Mesendoderm (in vitro differentiated cells): ENCODE data around the gene RTN4R.
A peak's percentile ranks its signal among the peaks of the same experiment; 100 is the strongest.

Experiments used
- DNase-seq: peaks from one replicate; pipeline ENCODE4 v3.0.0; 2013
- H2AK5ac ChIP-seq: 2 replicates; pipeline ENCODE4 v1.6.1; 2013; ENCODE audit warnings: low read length, inconsistent platforms
- H2BK120ac ChIP-seq: 2 replicates; pipeline ENCODE4 v1.6.1; 2013; ENCODE audit warnings: low read depth, mild to moderate bottlenecking, low read length, moderate library complexity, mixed read lengths
- H2BK15ac ChIP-seq: replicated peaks from 2 replicates; pipeline ENCODE4 v1.6.1; 2013; ENCODE audit warnings: low read depth, mild to moderate bottlenecking, moderate library complexity
- H2BK5ac ChIP-seq: 2 replicates; pipeline ENCODE4 v1.6.1; 2013; ENCODE audit warnings: low read length, inconsistent platforms
- H3K18ac ChIP-seq: 2 replicates; pipeline ENCODE4 v1.6.1; 2013; ENCODE audit warnings: mild to moderate bottlenecking, low read length, mixed read lengths
- H3K23ac ChIP-seq: one replicate; pipeline ENCODE4 v1.6.1; 2013; ENCODE audit warnings: low read length
- H3K27ac ChIP-seq: 2 replicates; pipeline ENCODE4 v1.5.1; 2013; ENCODE audit warnings: low read depth, mild to moderate bottlenecking, inconsistent platforms, low read length, moderate library complexity
- H3K27me3 ChIP-seq: 2 replicates; pipeline ENCODE4 v1.6.1; 2013; ENCODE audit warnings: low read length, control low read depth, mild to moderate bottlenecking, inconsistent platforms; ENCODE audit not compliant: insufficient read depth, poor library complexity
- H3K36me3 ChIP-seq: 2 replicates; pipeline ENCODE4 v1.6.1; 2013; ENCODE audit warnings: low read length, inconsistent platforms; ENCODE audit not compliant: control insufficient read depth, insufficient read depth
- H3K4ac ChIP-seq: one replicate; pipeline ENCODE4 v1.6.1; 2013; ENCODE audit warnings: low read depth, mild to moderate bottlenecking, low read length, moderate library complexity
- H3K4me1 ChIP-seq: 2 replicates; pipeline ENCODE4 v1.6.1; 2013; ENCODE audit warnings: low read depth, low read length, inconsistent platforms; ENCODE audit not compliant: control insufficient read depth
- H3K4me2 ChIP-seq: 2 replicates; pipeline ENCODE4 v1.6.1; 2013; ENCODE audit warnings: low read length
- H3K4me3 ChIP-seq: 2 replicates; pipeline ENCODE4 v1.5.1; 2013; ENCODE audit warnings: mild to moderate bottlenecking, low read length
- H3K56ac ChIP-seq: one replicate; pipeline ENCODE4 v1.6.1; 2013; ENCODE audit warnings: low read length
- H3K79me1 ChIP-seq: 2 replicates; pipeline ENCODE4 v1.6.1; 2013; ENCODE audit warnings: low read length, inconsistent platforms
- H3K79me2 ChIP-seq: 2 replicates; pipeline ENCODE4 v1.6.1; 2013; ENCODE audit warnings: mild to moderate bottlenecking, low read length; ENCODE audit not compliant: control insufficient read depth, insufficient read depth
- H3K9ac ChIP-seq: 2 replicates; pipeline ENCODE4 v1.6.1; 2013; ENCODE audit warnings: low read length, inconsistent platforms
- H4K5ac ChIP-seq: one replicate; pipeline ENCODE4 v1.6.1; 2013; ENCODE audit warnings: low read length
- H4K8ac ChIP-seq: one replicate; pipeline ENCODE4 v1.6.1; 2013; ENCODE audit warnings: low read depth, mild to moderate bottlenecking, control low read depth, low read length, moderate library complexity
- WGBS: extraction: QIAGEN DNeasy Blood & Tissue Kit; methylation state at CpG from one replicate; pipeline ENCODE4 v1.1.7; 2013; ENCODE audit warnings: low lambda C conversion rate, missing lambda C conversion rate; ENCODE audit not compliant: insufficient coverage; ENCODE audit errors: extremely low coverage; 5-methylcytosine and 5-hydroxymethylcytosine counted together

The RTN4R gene

DNA sequence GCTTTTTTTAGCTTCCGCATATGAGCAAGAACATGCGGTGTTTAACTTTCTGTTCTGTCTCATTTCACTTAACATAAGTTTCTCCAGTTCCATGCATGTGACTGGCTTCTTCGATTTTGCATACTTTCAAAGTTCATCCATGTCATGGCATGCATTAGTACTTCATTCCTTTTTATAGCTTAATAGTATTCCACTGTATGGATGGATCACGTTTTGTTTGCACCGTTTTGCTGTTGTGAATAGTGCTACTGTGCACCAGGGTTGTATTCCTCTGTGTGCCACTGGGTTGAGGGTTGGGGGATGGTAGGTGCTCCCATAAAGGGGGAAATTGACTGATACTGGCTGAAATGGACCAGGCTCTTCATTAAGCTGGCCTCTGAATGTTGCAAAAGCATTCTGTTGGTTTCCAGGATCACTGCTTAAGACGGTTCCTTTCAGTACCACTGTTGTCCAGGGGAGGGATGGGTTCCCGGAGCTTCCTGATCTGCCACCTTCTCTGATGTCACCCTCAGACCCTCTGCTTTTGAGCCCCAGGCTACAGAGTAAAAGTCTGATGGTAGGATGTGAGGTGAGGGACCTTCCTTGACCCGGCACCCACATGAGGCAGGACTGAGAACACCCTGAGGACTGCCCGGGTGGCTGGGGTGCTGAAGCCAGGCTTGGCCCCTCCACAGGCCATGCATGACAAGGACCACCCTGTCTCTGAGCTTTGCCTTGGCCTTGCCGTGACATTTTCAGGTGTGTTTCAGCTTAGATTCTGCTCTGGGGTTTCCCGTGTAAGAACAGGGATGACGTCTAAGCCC, 27.3 kb upstream of the RTN4R start:
- Histone ChIP-seq H3K56ac (no peak overlapping the region), H2BK15ac (no peak overlapping the region), H2AK5ac (no peak overlapping the region), H4K8ac (no peak overlapping the region), H3K79me2 (no peaks in the 10 kb centered on the region), H3K4me1 (no peaks in the 10 kb centered on the region), H3K27me3 (peaks cover 9% of the 10 kb centered on the region), H3K23ac (no peak overlapping the region), H2BK5ac (no peak overlapping the region), H2BK120ac (no peak overlapping the region), H4K5ac (no peak overlapping the region), H3K79me1 (no peaks in the 10 kb centered on the region), H3K27ac (no peak overlapping the region), H3K36me3 (no peaks in the 10 kb centered on the region), H3K9ac (no peak overlapping the region), H3K4me3 (no peak overlapping the region), H3K4ac (no peak overlapping the region), H3K4me2 (no peak overlapping the region), H3K18ac (no peak overlapping the region)
- WGBS = no CpG with 5 or more reads among the region's 12 CpGs
- DNase-seq = peak; percentile 33

DNA sequence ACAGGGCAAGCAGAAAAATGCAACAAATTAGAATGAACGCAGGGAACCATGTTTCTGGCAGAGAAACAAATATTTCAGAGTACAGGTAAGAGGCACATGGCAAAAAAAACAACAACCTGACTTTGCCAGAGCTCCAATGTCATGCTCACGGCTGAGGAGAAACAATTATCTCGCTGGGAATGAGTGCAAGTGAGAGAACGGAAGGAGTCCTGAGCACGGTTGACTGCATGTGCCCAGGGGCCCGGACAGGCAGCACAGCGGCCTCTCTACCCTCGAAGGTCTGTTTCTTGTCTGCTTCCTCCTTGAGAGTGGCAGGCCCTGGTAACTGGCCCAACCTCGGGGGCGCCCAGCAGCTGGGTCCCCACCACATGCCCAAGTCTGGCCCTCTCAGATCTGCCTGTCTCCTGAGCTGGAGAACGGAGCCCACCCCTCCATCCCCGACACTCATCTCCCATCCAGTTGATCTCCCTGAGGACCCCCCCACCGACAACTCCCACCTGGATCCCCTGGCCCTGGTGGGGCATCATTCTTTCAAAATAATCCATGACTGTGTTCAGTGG, 24.6 kb upstream of the RTN4R start:
- Histone ChIP-seq H3K27ac (no peak overlapping the region), H3K4me1 (no peaks in the 10 kb centered on the region), H3K18ac (no peak overlapping the region), H3K79me2 (no peaks in the 10 kb centered on the region), H2BK120ac (no peak overlapping the region), H3K36me3 (no peaks in the 10 kb centered on the region), H2AK5ac (no peak overlapping the region), H3K4me2 (no peak overlapping the region), H3K9ac (no peak overlapping the region), H3K4ac (no peak overlapping the region), H3K27me3 (no peaks in the 10 kb centered on the region), H2BK5ac (no peak overlapping the region), H4K5ac (no peak overlapping the region), H2BK15ac (no peak overlapping the region), H4K8ac (no peak overlapping the region), H3K4me3 (no peak overlapping the region), H3K79me1 (no peaks in the 10 kb centered on the region), H3K56ac (no peak overlapping the region), H3K23ac (no peak overlapping the region)
- no peak for DNase-seq
- WGBS = no CpG with 5 or more reads among the region's 13 CpGs

DNA sequence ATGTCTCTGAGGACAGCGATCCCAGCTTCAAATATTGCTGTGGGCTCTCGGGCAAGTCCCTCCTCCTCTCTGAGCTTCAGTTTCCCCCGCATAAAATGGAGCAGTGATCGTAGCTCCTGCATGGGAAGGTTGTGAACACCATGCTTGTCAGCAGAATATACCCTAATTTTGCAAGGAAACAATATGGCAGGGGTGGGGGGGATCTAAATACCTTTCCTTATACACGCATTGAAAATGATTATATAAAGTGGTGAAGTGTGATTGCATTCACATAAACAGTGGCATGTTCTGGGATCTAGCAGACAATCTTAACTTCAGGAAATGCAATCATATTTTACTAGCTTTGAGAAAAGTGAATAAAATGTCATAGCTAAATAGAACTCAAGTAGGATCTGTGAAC, 24.0 kb upstream of the RTN4R start:
- Histone ChIP-seq H3K23ac (no peak overlapping the region), H3K4me1 (no peaks in the 10 kb centered on the region), H3K4me2 (no peak overlapping the region), H3K18ac (no peak overlapping the region), H3K36me3 (no peaks in the 10 kb centered on the region), H3K56ac (no peak overlapping the region), H3K9ac (no peak overlapping the region), H3K27ac (no peak overlapping the region), H3K4me3 (no peak overlapping the region), H3K79me2 (no peaks in the 10 kb centered on the region), H2BK15ac (no peak overlapping the region), H3K4ac (no peak overlapping the region), H2BK5ac (no peak overlapping the region), H4K8ac (no peak overlapping the region), H3K79me1 (no peaks in the 10 kb centered on the region), H2BK120ac (no peak overlapping the region), H4K5ac (no peak overlapping the region), H2AK5ac (no peak overlapping the region), H3K27me3 (no peaks in the 10 kb centered on the region)
- no CpG with 5 or more reads among the region's 5 CpGs for WGBS
- DNase-seq = no peak

DNA sequence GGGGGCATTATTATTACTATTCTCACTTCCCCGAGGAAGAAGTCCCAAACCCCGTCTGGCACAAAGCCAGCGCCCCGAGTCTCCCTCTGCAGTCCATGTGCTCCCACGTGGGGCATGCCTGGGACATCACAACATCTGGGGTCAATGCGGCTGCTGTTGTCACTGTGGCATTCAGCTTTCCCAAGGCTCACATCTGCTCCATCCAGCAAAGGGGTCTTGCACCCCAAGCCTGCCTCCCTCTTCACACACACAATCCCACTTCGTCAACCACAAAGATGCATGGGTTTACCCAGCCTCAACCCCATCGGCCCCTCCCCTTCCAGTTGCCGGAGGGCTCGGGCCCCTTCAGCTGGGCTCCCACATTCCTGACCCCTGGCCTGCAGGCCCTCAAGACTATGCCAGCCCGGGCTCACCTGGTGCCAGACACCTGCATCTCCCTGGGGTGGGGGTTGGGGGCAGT, 23.5 kb upstream of the RTN4R start:
- WGBS = no CpG with 5 or more reads among the region's 11 CpGs
- Histone ChIP-seq H2BK120ac (no peak overlapping the region), H3K27ac (no peak overlapping the region), H3K4ac (no peak overlapping the region), H3K4me3 (no peak overlapping the region), H3K79me1 (no peaks in the 10 kb centered on the region), H3K9ac (no peak overlapping the region), H2BK5ac (no peak overlapping the region), H3K56ac (no peak overlapping the region), H2AK5ac (no peak overlapping the region), H3K27me3 (no peaks in the 10 kb centered on the region), H3K23ac (no peak overlapping the region), H3K18ac (no peak overlapping the region), H3K4me2 (no peak overlapping the region), H3K4me1 (no peaks in the 10 kb centered on the region), H3K79me2 (no peaks in the 10 kb centered on the region), H2BK15ac (no peak overlapping the region), H4K8ac (no peak overlapping the region), H4K5ac (no peak overlapping the region), H3K36me3 (no peaks in the 10 kb centered on the region)
- DNase-seq = no peak

DNA sequence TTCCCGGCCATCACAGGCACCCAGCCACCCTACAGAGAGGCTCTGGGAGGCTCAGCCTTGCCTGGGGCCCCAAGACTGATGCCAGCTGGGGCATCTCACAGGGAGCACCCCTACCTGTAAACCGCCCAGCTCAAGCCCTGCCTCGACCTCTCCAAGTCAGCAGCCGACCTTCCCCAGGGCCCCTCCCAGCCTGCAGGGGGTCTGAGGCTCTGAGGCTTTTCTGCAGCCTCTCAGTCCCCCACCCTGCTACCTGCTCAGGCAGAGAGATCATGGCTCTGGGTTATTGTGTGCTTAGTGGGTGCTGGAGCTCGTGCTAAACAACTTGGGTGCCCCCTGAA, 23.1 kb upstream of the RTN4R start:
- H3K27me3 ChIP-seq = no peaks in the 10 kb centered on the region
- H4K8ac ChIP-seq = no peak overlapping the region
- no peaks in the 10 kb centered on the region for H3K79me1 ChIP-seq
- H3K4me3 ChIP-seq = no peak overlapping the region
- no peaks in the 10 kb centered on the region for H3K79me2 ChIP-seq
- H2BK15ac ChIP-seq = no peak overlapping the region
- no peaks in the 10 kb centered on the region for H3K4me1 ChIP-seq
- H3K23ac ChIP-seq = no peak overlapping the region
- no peak overlapping the region for H3K27ac ChIP-seq
- no peak overlapping the region for H3K4ac ChIP-seq
- no peak overlapping the region for H2BK5ac ChIP-seq
- H4K5ac ChIP-seq = no peak overlapping the region
- H3K36me3 ChIP-seq = no peaks in the 10 kb centered on the region
- no peak overlapping the region for H2BK120ac ChIP-seq
- H3K9ac ChIP-seq = no peak overlapping the region
- no CpG with 5 or more reads among the region's 5 CpGs for WGBS
- H3K18ac ChIP-seq = no peak overlapping the region
- DNase-seq = no peak
- no peak overlapping the region for H3K56ac ChIP-seq
- no peak overlapping the region for H3K4me2 ChIP-seq
- no peak overlapping the region for H2AK5ac ChIP-seq
